KMS-11 (cell line): ENCODE data around the gene MINDY1.

Source experiments
- H2AFZ ChIP-seq: fragments of 200-600 bp; sonication (generic); 2 replicates; pipeline ENCODE4 v1.6.1; 2016; ENCODE audit warnings: antibody characterized with exemption, mixed run types, low read depth
- H3K27ac ChIP-seq: fragments of 200-600 bp; sonication (generic); 2 replicates; pipeline ENCODE4 v1.6.1; 2016; ENCODE audit warnings: mild to moderate bottlenecking, mixed run types
- H3K27me3 ChIP-seq: fragments of 200-600 bp; sonication (generic); 2 replicates; pipeline ENCODE4 v1.6.1; 2017; ENCODE audit warnings: mild to moderate bottlenecking, low read depth, mixed run types, moderate library complexity; ENCODE audit not compliant: insufficient read depth
- H3K36me3 ChIP-seq: fragments of 200-600 bp; sonication (generic); 2 replicates; pipeline ENCODE4 v1.6.1; 2017; ENCODE audit warnings: mild to moderate bottlenecking, mixed run types; ENCODE audit not compliant: insufficient read depth
- H3K4me1 ChIP-seq: fragments of 200-600 bp; sonication (generic); 2 replicates; pipeline ENCODE4 v1.6.1; 2016; ENCODE audit warnings: mild to moderate bottlenecking, low read depth, mixed run types; ENCODE audit not compliant: poor library complexity, severe bottlenecking
- H3K4me2 ChIP-seq: fragments of 200-600 bp; sonication (generic); 2 replicates; pipeline ENCODE4 v1.7.0; 2016; ENCODE audit warnings: mild to moderate bottlenecking, mixed run types
- H3K4me3 ChIP-seq: fragments of 200-600 bp; sonication (generic); IDR thresholded peaks from 2 replicates; pipeline ENCODE4 v1.6.1; 2017; ENCODE audit warnings: low read depth, low read length, mixed read lengths; ENCODE audit not compliant: insufficient read depth
- H3K79me2 ChIP-seq: fragments of 200-600 bp; sonication (generic); 2 replicates; pipeline ENCODE4 v1.6.1; 2016; ENCODE audit warnings: low read depth, mixed run types; ENCODE audit not compliant: insufficient read depth
- H3K9ac ChIP-seq: fragments of 200-600 bp; sonication (generic); 2 replicates; pipeline ENCODE4 v1.6.1; 2016; ENCODE audit warnings: mild to moderate bottlenecking, mixed run types
- H4K20me1 ChIP-seq: fragments of 200-600 bp; sonication (generic); 2 replicates; pipeline ENCODE4 v1.6.1; 2016; ENCODE audit warnings: mild to moderate bottlenecking, mixed run types; ENCODE audit not compliant: insufficient read depth
- TF ChIP-seq, protein P1 (sequence below): fragments of 200-600 bp; sonication (generic); conservative IDR thresholded peaks from 2 replicates; pipeline ENCODE4 v1.6.1; 2017; ENCODE audit warnings: low read depth, mild to moderate bottlenecking, antibody characterized with exemption, low read length, moderate library complexity, mixed read lengths

Gene MINDY1

GRCh38 chr1:151051356-151052009 is 44.8 kb upstream of the MINDY1 start:
- Histone ChIP-seq H2AFZ (no peak overlapping the region), H3K27ac (no peak overlapping the region), H3K4me3 (peak overlapping the region; percentile 3), H4K20me1 (peaks cover 5% of the 10 kb centered on the region; the same call in 1 of the 2 replicates), H3K27me3 (no peaks in the 10 kb centered on the region), H3K9ac (no peak overlapping the region), H3K36me3 (peaks cover 28% of the 10 kb centered on the region; the same call in 1 of the 2 replicates), H3K79me2 (peaks cover 10% of the 10 kb centered on the region), H3K4me2 (no peak overlapping the region), H3K4me1 (peaks cover 37% of the 10 kb centered on the region)
- TF ChIP-seq, protein P1, sequence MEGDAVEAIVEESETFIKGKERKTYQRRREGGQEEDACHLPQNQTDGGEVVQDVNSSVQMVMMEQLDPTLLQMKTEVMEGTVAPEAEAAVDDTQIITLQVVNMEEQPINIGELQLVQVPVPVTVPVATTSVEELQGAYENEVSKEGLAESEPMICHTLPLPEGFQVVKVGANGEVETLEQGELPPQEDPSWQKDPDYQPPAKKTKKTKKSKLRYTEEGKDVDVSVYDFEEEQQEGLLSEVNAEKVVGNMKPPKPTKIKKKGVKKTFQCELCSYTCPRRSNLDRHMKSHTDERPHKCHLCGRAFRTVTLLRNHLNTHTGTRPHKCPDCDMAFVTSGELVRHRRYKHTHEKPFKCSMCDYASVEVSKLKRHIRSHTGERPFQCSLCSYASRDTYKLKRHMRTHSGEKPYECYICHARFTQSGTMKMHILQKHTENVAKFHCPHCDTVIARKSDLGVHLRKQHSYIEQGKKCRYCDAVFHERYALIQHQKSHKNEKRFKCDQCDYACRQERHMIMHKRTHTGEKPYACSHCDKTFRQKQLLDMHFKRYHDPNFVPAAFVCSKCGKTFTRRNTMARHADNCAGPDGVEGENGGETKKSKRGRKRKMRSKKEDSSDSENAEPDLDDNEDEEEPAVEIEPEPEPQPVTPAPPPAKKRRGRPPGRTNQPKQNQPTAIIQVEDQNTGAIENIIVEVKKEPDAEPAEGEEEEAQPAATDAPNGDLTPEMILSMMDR = no peak

- TF ChIP-seq, protein P1 = no peak
- Histone ChIP-seq H4K20me1 (no peaks in the 10 kb centered on the region), H3K4me3 (peak overlapping the region; percentile 3), H3K27ac (no peak overlapping the region; the same call in 1 of the 2 replicates), H3K27me3 (no peaks in the 10 kb centered on the region), H2AFZ (no peak overlapping the region), H3K4me1 (peaks cover 26% of the 10 kb centered on the region), H3K9ac (no peak overlapping the region), H3K4me2 (peak overlapping the region; percentile 1; the same call in 1 of the 2 replicates), H3K79me2 (no peaks in the 10 kb centered on the region), H3K36me3 (peaks cover 22% of the 10 kb centered on the region; the same call in 1 of the 2 replicates)
These were observed 43.5 kb upstream of the MINDY1 start for GRCh38 chr1:151050051-151050688.

GRCh38 chr1:151049458-151049857 is 42.8 kb upstream of the MINDY1 start:
- peaks cover 26% of the 10 kb centered on the region for H3K4me1 ChIP-seq
- no peaks in the 10 kb centered on the region for H4K20me1 ChIP-seq
- H3K4me3 ChIP-seq = no peak overlapping the region
- no peaks in the 10 kb centered on the region for H3K79me2 ChIP-seq
- H3K9ac ChIP-seq = no peak overlapping the region
- no peaks in the 10 kb centered on the region for H3K27me3 ChIP-seq
- no peak overlapping the region for H3K4me2 ChIP-seq
- no peak overlapping the region for H3K27ac ChIP-seq
- peaks cover 17% of the 10 kb centered on the region; the same call in 1 of the 2 replicates for H3K36me3 ChIP-seq
- no peak overlapping the region for H2AFZ ChIP-seq
- TF ChIP-seq, protein P1 = no peak

DNA sequence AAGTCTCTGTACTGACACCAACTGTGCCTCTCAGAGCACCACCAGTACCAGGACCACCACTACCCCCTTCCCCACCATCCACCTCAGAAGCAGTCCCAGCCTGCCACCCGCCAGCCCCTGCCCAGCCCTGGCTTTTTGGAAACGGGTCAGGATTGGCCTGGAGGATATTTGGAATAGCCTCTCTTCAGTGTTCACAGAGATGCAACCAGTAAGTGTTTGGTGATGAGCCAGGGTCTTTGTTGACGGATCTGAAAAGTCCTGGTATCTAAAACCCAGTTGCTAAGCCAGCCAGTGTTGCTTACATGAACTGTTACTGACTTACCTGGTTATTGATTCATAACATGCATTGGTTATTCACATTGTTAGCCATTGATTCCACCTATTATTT is 41.9 kb upstream of the MINDY1 start:
- no peak overlapping the region for H3K4me3 ChIP-seq
- TF ChIP-seq, protein P1 = peak; percentile 64
- H2AFZ ChIP-seq = peak overlapping the region; percentile 71; the same call in 1 of the 2 replicates
- H4K20me1 ChIP-seq = no peaks in the 10 kb centered on the region
- H3K27me3 ChIP-seq = no peaks in the 10 kb centered on the region
- H3K9ac ChIP-seq = no peak overlapping the region; the same call in 1 of the 2 replicates
- no peak overlapping the region; the same call in 1 of the 2 replicates for H3K27ac ChIP-seq
- peaks cover 10% of the 10 kb centered on the region; the same call in 1 of the 2 replicates for H3K36me3 ChIP-seq
- peak overlapping the region; percentile 41; the same call in 1 of the 2 replicates for H3K4me2 ChIP-seq
- H3K79me2 ChIP-seq = no peaks in the 10 kb centered on the region
- H3K4me1 ChIP-seq = peaks cover 26% of the 10 kb centered on the region
